ENCODE data around the gene PRPF19.

PRPF19 gene

DNA sequence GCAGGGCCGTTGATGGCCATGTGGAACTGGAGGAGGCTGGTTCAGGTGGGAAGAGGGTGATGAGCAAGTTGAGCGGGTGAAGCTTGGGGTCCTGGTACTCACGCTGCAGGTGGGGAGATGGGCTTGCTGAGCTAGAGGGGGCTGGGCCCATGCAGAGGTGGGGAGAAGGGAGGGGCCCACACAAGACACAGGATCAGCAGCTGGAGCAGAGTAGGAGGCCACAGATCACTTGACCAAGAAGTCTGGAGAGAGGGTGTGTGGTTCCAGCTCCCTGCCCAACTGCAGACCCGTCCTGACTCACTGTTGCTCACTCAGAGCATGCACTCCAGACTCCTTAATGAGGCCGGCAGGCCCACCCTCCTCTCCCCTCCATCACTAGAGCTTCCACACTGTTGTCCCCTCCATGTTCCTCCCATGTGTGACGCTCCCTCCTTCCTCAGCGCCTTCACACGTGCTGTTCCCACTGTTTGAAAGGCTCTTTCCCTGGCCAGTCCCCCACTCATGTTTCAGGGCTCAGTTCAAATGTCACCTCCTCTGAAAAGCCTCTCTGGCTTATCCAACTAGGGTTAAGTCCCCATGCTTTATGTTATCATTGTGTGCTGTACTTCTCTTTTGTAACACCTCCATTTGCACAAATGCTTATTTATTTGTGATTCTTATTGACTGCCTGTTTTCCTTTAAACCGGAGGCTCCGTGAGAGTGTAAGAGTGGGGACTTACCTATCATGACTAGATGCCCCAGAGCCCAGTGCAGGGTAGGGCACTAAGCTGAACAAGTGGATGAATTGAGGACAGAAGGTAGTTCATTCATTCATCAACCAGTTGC, 62.1 kb downstream of the PRPF19 start:
- DNase-seq (ENCODE audit: low read depth in 2 of 2), result no peak

GRCh38 chr11:60842668-60843600, 63.5 kb downstream of the PRPF19 start:
- DNase-seq (ENCODE audit: low read depth in 2 of 2), result no peak

DNA sequence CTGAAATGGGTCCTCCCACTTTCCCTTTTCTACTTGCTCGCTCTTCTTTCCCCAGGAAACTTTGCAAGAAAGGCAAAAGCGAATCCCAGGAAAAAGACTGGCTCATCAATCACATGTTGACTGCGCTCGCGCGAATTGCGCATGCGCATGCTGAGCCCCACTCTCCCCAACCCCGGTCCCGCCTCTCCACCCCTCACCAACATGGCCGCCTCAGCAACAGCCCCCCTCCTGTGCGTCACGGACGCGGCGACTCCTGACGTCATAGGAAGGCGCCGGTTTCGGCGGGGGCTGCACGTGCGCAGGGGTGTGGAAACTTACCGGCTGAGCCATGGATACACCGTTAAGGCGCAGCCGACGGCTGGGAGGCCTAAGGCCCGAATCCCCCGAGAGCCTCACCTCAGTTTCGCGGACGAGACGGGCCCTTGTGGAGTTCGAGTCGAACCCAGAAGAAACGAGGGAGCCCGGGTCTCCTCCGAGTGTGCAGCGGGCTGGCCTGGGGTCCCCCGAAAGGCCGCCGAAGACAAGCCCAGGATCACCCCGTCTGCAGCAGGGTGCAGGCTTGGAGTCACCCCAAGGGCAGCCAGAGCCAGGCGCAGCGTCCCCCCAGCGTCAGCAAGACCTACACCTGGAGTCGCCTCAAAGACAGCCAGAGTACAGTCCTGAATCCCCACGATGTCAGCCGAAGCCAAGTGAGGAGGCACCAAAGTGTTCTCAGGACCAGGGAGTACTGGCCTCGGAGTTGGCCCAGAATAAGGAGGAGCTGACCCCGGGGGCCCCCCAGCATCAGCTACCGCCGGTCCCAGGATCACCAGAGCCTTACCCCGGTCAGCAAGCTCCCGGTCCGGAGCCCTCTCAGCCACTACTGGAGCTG, 64.4 kb downstream of the PRPF19 start, which contains the start of gene CCDC86:
CCDC86 (plus strand) TSS at position 317 of the 871 bp plus-strand sequence; CDS start at position 329, 12 bp downstream.
- peak; percentile 97 to 98 for DNase-seq (ENCODE audit: low read depth in 2 of 2)
